Measurements from ENCODE around the gene ABCA2.

The ABCA2 gene, protein sequence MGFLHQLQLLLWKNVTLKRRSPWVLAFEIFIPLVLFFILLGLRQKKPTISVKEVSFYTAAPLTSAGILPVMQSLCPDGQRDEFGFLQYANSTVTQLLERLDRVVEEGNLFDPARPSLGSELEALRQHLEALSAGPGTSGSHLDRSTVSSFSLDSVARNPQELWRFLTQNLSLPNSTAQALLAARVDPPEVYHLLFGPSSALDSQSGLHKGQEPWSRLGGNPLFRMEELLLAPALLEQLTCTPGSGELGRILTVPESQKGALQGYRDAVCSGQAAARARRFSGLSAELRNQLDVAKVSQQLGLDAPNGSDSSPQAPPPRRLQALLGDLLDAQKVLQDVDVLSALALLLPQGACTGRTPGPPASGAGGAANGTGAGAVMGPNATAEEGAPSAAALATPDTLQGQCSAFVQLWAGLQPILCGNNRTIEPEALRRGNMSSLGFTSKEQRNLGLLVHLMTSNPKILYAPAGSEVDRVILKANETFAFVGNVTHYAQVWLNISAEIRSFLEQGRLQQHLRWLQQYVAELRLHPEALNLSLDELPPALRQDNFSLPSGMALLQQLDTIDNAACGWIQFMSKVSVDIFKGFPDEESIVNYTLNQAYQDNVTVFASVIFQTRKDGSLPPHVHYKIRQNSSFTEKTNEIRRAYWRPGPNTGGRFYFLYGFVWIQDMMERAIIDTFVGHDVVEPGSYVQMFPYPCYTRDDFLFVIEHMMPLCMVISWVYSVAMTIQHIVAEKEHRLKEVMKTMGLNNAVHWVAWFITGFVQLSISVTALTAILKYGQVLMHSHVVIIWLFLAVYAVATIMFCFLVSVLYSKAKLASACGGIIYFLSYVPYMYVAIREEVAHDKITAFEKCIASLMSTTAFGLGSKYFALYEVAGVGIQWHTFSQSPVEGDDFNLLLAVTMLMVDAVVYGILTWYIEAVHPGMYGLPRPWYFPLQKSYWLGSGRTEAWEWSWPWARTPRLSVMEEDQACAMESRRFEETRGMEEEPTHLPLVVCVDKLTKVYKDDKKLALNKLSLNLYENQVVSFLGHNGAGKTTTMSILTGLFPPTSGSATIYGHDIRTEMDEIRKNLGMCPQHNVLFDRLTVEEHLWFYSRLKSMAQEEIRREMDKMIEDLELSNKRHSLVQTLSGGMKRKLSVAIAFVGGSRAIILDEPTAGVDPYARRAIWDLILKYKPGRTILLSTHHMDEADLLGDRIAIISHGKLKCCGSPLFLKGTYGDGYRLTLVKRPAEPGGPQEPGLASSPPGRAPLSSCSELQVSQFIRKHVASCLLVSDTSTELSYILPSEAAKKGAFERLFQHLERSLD (N-terminal part only)
- total RNA-seq = 12.9 to 36.1 (median 22.6) reads per million in 17 experiments

- peak in 3 of 4 experiments; percentile 36 to 62 (median 43) for DNase-seq
Observed at GRCh38 chr9:137027369-137028262, at the start of gene ABCA2. Gene ABCA2 (minus strand): TSS chr9:137028237. CDS start chr9:137028140, 97 bp downstream.

DNA sequence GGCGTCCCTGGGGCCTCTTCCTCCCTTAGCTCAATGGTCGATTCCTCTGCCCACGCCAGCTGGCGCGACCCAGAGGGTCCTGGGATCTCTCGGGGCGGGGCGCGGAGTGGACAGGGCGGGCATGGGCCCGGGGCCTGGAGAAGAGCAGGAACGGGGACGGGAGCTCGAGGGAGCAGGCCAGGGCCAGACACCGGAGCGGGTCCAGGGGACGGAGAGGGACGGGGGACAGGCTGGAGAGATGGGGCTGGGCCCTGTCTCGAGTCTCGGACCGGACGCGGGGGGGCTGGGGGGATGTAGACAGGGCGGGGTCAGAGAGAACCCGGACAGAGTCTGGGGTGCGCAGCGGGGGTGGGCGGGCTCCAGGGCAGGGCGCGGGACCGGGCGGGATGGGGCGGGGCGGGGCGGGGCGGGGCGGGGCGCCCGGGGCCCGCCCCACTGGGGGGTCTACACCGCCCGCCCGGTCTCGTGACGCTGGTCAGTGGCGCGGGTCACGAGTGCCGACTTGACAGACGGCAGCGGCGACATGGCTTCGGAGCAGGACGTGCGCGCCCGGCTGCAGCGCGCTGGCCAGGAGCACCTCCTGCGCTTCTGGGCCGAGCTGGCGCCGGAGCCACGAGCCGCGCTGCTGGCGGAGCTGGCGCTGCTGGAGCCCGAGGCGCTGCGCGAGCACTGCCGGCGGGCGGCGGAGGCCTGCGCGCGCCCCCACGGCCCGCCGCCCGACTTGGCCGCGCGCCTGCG is 49.1 kb upstream of the ABCA2 start, which contains the start of gene UAP1L1:
Gene UAP1L1 (plus strand): TSS at position 508 of the 738 bp plus-strand sequence. CDS start 16 bp downstream, at position 524.
- peak; percentile 89 to 96 (median 93) for DNase-seq

DNA sequence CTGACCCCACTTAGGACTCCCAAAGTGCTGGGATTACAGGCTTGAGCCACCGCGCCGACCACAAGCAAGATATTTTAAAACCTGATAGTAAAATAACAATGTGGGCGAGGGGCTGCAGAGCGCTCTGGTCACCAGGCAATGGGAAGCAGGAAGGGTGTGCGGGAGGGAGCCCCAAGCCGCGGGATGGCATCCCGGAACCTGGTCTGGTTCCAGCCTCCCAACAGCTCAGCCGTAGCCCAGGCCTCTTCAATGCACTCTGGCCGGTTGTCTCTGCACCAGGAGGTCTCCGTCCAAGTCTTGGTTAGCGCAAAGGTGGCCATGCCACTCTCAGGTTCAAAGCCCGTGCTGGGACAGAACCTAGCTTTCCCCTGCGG is 48.6 kb upstream of the ABCA2 start:
- DNase-seq = no peak

DNA sequence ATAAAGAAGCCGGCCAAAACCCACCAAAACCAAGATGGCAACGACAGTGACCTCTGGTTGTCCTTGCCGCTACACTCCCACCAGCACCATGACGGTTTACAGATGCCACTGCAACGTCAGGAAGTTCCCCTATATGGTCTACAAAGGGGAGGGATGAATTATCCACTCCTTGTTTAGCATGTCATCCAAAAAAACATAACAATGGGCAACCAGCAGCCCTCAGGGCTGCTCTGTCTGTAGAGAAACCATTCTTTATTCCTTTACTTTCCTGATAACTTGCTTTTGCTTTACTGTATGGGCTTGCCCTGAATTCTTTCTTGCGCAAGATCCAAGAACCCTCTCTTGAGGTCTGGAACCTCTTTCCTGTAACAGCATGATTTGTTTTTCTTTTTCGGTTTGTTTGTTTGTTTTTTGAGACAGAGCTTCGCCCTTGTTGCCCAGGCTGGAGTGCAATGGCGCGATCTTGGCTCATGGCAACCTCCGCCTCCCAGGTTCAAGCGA is 47.3 kb upstream of the ABCA2 start:
- peak; percentile 52 to 71 (median 56) for DNase-seq

DNA sequence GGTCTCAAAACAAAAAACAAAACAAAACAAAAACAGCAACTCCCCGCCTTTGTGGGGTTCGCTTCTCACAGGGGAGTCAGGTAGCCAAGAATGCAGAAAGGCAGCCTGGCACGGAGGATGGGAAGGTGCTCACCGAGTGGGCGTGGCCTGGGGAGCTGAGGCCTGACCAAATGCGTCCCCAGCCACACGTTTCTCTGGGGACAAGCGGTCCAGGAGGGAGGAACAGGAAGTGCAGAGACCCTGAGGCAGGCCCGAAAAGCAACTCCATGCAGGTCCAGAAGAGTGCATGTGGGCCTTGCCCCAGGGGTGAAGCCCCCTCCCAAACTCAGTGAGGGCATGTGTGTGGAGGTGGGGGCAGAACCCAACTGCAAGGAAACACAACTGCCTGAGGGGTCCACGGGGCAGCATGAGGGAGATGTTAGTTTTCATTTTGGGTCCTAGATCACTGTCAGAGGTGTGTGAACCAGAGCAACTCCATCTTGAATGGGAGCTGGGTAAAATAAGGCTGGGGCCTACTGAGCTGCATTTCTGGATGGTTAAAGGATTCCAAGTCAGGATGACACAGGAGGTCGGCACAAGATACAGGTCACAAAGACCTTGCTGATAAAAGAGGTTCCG is 46.7 kb upstream of the ABCA2 start:
- peak in 1 of 4 experiments; percentile 40 for DNase-seq

- DNase-seq = no peak
Observed at GRCh38 chr9:137073992-137074399, 46.0 kb upstream of the ABCA2 start.

DNA sequence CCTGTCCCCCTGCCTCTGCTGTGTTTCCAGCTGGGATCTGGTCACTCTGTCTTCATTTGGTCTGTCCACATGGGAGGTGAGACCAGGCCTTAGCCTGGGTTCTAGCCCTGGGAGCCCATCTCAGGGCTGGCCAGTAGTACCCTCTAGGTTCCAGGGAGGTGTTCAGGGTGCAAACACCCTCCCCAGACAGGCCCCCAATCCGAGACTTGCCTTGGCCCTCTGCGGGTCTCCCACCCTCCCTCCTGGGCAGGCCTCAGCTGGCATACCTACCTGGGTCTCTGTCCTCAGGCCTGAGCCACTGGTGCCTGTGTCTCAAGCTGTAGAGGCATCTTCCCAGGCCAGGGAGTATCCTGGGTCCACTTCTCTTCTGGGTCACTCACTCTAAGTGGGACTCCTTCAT is 43.2 kb upstream of the ABCA2 start:
- DNase-seq = no peak

- peak in 3 of 4 experiments; percentile 36 to 59 (median 50) for DNase-seq
Observed at GRCh38 chr9:137070906-137071275, 42.9 kb upstream of the ABCA2 start.

GRCh38 chr9:137070201-137070905 is 42.3 kb upstream of the ABCA2 start, which contains the start of gene SAPCD2:
Gene SAPCD2 (minus strand): TSS chr9:137070557. CDS start chr9:137070460, 97 bp downstream.
- DNase-seq = peak; percentile 93 to 96 (median 96)

DNA sequence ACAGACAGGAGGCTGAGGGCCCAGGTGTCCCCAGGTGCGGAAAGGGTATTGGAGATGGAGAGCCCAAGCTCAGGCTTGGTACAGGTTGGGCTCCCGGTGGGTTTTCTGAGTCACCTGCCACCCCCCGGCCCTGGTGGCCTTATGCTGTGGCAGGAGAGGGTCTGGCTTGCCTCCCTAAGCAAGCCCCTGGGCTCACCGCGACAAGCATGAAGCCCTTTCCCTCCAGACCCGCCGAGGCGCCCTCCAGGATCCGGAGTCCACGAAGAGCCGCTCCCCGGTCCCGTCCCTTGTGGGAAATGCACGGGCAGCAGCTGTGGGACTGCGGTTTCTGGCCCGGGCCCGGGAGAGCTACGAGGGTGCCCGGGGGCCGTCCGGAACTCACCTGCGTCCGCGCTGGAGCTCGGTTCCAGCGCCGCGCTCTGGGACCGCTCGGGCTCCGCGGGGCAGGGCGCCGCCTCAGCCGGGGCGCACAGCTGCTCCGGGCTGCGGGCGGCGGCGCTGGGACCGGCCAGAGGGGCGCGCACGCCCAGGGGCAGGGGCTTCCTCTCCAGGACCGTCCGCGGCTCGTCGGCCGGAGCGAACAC is 41.6 kb upstream of the ABCA2 start:
- DNase-seq = peak in 1 of 4 experiments; percentile 37

GRCh38 chr9:137068539-137069507 is 40.8 kb upstream of the ABCA2 start:
- DNase-seq = no peak

DNA sequence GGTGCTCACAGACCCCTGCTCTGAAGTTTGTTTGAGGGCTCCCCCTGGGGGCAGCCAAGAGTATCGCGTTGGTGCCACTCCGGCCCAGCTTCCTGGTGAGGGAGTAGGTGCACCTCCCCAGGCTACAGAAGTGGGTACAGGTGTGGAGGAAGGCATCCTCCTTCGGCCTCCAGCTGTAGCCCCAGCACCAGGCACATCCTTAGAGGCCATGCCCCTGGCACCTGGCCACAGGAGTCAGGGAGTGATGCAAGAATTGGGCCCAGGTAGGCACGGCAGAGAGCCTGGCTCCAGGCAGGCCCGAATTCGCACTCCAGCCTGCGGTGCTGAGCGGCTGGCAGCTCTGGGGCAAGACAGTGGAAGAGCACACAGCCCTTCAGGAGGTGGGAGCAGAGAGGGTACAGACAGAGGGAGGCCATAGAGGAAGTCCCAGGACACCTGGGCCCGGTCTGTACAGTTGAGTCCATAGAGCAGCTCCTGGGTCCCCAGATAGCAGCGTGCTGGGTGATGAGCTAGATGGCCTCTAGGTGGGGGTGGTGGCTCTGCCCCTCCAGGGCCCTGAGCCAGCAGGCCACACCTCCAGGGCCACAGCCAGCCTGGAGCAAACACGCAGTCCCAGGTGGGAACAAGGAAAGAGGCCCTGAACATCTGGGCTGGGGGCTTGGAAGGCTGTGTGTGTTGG is 40.0 kb upstream of the ABCA2 start:
- peak; percentile 85 to 89 (median 88) for DNase-seq

GRCh38 chr9:137066096-137066861 is 38.2 kb upstream of the ABCA2 start:
- DNase-seq = no peak

DNA sequence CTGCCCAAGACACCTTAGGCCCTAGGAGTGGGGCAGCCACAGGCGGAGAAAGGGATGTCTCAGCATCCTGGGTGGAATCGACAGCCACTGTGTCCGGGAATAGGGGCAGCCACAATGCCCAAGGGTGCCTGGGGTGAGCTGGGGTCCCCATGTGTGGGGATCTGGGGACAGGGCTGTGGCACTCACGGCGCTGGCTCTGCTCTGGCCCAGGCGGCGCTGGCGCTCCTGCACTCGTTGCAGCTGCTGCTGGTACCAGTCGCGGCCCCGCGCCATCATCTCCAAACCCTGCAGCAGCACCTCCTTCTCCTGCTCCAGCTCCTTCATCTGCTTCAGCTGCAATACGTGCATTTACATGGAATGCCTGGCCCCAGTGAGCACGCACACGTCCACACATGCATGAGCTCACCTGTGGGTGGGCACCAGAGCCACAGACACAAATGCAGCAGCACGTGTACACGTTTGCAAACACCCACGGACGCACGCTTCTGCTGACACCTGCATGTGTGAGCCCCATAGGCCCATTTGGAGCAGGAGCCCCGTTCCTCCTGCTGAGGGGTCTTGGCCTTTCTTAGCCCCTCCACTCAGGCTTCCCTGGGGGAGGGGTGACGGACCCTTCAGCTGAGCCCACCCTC is 37.4 kb upstream of the ABCA2 start:
- no peak for DNase-seq

GRCh38 chr9:137064880-137065164 is 36.8 kb upstream of the ABCA2 start:
- no peak for DNase-seq
